Erythroblast (primary cell): Measurements from ENCODE around the gene LCN12.

Experiments used
- GATA1 ChIP-seq: IDR thresholded peaks from 2 replicates; pipeline ENCODE4 v1.6.1; 2011; ENCODE audit warnings: low read depth, mild to moderate bottlenecking, control low read depth, low read length, moderate library complexity
- POLR2A ChIP-seq: IDR thresholded peaks from 2 replicates; pipeline ENCODE4 v1.6.1; 2011; ENCODE audit warnings: mild to moderate bottlenecking, low read length

- TF ChIP-seq POLR2A (no peak), GATA1 (no peak)
Observed at GRCh38 chr9:136913701-136914438, 38.2 kb upstream of the LCN12 start.
